Measurements from ENCODE around the gene EAF1.
"Not testable (repeated sequence)": the region's sequence is repeated elsewhere in the genome, so short reads cannot be mapped to it uniquely, and the experiment has no call there.

EAF1 gene

DNA sequence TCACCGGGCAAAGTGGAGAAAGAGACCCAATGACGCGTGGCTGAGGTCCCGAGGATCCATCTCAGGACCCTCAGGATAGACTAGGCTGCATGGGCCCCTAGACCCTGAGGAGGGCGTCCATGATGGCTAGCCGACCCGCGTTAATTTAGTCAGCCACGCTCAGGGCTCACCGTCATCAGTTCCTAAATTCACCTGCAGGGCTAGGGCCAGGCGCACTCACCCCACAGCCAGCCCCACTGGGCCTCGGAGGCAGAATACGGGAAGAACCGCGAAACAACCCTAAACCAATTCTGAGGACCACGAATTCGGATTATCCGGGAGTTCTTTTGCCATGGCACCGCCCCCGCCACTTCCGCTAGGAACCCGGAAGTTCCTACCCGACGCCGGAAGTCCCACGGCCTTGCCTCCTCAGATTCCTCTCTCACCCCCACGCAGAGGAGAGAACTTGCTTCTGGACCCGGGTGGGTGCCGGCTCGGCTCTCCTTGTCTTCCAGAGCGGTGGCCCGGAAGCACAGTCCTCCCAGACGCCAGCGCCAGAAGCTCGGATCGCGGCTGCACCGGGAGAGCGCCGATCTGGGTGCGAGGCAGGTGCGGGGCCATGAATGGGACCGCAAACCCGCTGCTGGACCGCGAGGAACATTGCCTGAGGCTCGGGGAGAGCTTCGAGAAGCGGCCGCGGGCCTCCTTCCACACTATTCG lies at the start of gene EAF1, which contains the start of gene METTL6:
Gene EAF1, plus strand, starts transcription at position 417 of the 699 bp plus-strand sequence. Its CDS starts 182 bp downstream, at position 599.
Gene METTL6, minus strand, starts transcription at position 363 of the 699 bp plus-strand sequence. CDS start 1,033 bp downstream, outside the sequence.
- TF ChIP-seq, protein P1, sequence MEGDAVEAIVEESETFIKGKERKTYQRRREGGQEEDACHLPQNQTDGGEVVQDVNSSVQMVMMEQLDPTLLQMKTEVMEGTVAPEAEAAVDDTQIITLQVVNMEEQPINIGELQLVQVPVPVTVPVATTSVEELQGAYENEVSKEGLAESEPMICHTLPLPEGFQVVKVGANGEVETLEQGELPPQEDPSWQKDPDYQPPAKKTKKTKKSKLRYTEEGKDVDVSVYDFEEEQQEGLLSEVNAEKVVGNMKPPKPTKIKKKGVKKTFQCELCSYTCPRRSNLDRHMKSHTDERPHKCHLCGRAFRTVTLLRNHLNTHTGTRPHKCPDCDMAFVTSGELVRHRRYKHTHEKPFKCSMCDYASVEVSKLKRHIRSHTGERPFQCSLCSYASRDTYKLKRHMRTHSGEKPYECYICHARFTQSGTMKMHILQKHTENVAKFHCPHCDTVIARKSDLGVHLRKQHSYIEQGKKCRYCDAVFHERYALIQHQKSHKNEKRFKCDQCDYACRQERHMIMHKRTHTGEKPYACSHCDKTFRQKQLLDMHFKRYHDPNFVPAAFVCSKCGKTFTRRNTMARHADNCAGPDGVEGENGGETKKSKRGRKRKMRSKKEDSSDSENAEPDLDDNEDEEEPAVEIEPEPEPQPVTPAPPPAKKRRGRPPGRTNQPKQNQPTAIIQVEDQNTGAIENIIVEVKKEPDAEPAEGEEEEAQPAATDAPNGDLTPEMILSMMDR (IDR thresholded peaks at IDR 0.05; ENCODE audit: low read depth, low read length), result peak; percentile 26; the same call in 1 of the 2 replicates
- Histone ChIP-seq H3K27me3 (ENCODE audit: insufficient read depth, low read depth, severe bottlenecking) (no peaks in the 10 kb centered on the region), H3K27ac (peak within 1 kb of the TSS; percentile 77), H3K4me3 (ENCODE audit: low read depth, low read length) (peak within 1 kb of the TSS; percentile 76), H3K36me3 (peaks cover 60% of the 10 kb centered on the region), H3K9me3 (ENCODE audit: severe bottlenecking) (no peaks in the 10 kb centered on the region)
- peak; percentile 82 for DNase-seq

DNA sequence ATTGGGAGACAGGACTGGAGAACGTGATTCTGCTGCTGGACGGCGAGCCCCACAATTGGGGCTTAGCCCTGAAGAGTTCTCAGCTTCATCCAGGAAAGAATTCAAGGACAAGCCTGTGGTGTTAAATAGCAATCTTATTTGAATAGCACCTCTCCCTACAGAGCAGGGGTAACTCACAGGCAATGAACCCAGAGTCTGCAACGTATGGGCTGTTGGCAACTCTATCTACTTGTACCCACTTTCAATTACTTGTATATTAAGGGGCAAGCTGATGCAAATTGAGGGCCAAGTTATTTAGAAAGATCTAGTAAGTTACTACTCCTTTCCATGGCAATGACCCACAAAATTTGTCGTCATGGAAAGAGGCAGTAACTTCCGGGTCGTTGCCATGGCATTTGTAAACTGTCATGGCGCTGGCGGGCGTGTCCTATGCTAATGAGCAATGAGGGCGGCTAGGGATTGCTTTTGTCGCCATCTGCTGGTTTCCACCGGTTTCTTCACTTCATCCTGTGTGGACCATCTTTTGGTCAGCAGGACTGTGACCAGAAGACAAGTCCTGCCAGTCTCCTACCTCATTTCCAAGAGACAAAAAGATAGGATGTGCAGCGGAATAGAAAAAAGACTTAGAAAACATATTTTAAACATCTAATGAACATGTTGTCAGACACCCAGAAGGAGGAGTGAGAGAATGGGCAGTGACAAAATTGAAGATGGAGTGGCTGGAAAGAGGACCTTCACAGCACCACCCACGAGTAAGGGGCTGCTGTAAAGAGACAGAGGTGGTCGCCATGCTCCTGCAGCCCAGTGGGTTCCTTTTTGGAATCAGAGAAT lies 49.2 kb upstream of the EAF1 start:
- H3K9me3 ChIP-seq (ENCODE audit: severe bottlenecking), result no peaks in the 10 kb centered on the region
- no peaks in the 10 kb centered on the region for H3K27me3 ChIP-seq (ENCODE audit: insufficient read depth, low read depth, severe bottlenecking)
- H3K27ac ChIP-seq, result no peak overlapping the region
- H3K4me3 ChIP-seq (ENCODE audit: low read depth, low read length), result no peak overlapping the region
- DNase-seq, result peak; percentile 92
- TF ChIP-seq, protein P1 (IDR thresholded peaks at IDR 0.05; ENCODE audit: low read depth, low read length), result peak; percentile 85
- no peaks in the 10 kb centered on the region for H3K36me3 ChIP-seq

DNA sequence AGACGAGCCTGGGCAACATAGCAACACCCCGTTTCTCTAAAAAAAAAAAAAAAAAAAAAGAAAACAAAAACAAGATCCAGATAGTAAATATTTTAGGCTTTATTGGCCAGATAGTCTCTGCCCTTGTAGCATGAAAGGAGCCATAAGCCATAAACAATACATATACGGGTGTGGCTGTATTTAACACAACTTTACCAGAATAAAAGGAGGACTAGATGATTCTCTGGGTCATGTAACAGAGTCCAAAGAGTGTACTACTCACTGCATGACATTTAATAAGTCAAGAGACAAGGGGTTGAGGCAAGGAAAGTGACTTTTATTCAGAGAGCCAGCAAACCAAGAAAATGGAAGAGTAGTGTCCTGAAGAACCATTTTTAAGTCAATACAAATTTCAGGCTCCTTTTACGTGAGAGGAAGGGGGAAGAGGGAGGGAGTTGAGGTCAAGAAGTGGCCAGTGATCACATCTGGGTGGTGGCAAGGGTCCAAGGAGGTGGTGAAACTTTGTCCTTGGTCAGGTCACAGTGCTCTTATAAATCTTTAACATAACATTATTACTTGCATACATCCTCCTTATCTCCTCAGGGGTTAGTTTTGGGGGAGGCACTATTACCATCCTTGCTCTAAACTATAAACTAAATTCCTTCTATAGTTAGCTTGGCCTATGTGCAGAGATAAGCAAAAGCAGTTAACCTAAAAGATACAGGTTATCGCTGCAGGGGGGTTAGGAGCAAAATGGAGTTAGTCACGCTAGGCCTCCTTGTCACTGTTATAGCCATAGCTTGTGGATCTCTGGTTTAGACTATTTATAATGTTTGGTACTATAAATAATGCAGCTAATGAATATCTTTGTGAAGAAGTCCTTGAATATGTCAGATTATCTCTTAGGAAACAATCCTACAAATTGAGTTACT lies 46.2 kb upstream of the EAF1 start:
- H3K36me3 ChIP-seq, result no peaks in the 10 kb centered on the region
- DNase-seq, result no peak
- TF ChIP-seq, protein P1 (IDR thresholded peaks at IDR 0.05; ENCODE audit: low read depth, low read length), result no peak
- no peaks in the 10 kb centered on the region for H3K9me3 ChIP-seq (ENCODE audit: severe bottlenecking)
- no peak overlapping the region for H3K27ac ChIP-seq
- no peaks in the 10 kb centered on the region for H3K27me3 ChIP-seq (ENCODE audit: insufficient read depth, low read depth, severe bottlenecking)
- H3K4me3 ChIP-seq (ENCODE audit: low read depth, low read length), result no peak overlapping the region

DNA sequence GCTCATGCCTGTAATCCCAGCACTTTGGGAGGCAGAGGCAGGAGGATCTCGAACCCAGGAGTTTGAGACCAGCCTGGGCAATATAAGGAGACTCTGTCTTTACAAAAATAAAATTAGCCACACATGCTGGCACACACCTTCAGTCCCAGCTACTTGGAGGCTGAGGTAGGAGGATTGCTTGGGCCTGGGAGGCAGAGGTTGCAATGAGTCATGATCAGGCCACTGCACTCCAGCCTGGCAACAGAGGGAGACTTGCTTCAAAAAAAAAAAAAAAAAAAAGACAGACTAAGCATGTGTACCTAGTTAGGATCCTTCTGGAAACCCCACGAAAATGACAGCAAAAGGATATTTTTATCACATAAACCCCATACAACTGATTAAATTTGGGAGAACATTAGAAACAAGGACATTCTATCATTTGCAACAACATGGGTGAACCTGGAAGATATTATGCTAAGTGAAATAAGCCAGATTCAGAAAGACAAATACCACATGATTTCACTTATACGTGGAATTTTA lies 44.9 kb upstream of the EAF1 start:
- TF ChIP-seq, protein P1 (IDR thresholded peaks at IDR 0.05; ENCODE audit: low read depth, low read length), result no peak
- no peak for DNase-seq
- H3K9me3 ChIP-seq (ENCODE audit: severe bottlenecking), result no peaks in the 10 kb centered on the region
- no peaks in the 10 kb centered on the region for H3K36me3 ChIP-seq
- no peaks in the 10 kb centered on the region for H3K27me3 ChIP-seq (ENCODE audit: insufficient read depth, low read depth, severe bottlenecking)
- no peak overlapping the region for H3K27ac ChIP-seq
- no peak overlapping the region for H3K4me3 ChIP-seq (ENCODE audit: low read depth, low read length)

DNA sequence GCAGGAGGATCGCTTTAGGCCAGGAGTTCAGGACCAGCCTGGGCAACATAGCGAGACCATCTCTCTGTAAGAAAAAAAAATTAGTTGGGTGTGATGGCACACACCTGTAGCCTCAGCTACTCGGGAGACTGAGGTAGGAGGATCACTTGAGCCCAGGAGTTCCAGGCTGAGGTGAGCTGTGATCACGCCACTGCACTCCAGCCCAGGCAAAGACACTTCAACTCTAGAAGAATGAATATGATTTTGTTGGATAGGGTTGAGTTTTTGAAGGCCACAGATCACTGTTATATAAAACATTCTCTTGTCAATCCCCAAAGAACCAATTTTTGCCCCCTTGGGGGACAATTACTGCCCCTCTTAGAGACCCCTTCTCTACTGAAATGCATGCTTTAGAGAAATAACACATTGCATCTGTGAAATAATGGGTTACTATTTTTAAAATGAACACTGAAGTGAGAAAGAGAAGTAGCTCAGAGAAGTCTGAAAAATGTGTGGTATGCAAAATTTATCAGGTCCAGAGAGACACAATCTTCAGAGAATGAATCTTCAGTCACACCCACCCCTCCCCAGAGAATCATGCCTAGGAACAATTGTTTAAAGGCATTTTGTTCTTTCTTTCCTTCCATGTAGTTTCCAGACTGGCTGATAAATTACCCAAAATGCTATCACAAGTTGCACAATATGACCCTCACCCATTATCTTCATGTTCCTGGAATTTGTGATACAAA lies 42.7 kb upstream of the EAF1 start:
- Histone ChIP-seq H3K36me3 (no peaks in the 10 kb centered on the region), H3K4me3 (ENCODE audit: low read depth, low read length) (no peak overlapping the region), H3K27me3 (ENCODE audit: insufficient read depth, low read depth, severe bottlenecking) (no peaks in the 10 kb centered on the region), H3K27ac (no peak overlapping the region), H3K9me3 (ENCODE audit: severe bottlenecking) (no peaks in the 10 kb centered on the region)
- TF ChIP-seq, protein P1 (IDR thresholded peaks at IDR 0.05; ENCODE audit: low read depth, low read length), result no peak
- DNase-seq, result no peak

DNA sequence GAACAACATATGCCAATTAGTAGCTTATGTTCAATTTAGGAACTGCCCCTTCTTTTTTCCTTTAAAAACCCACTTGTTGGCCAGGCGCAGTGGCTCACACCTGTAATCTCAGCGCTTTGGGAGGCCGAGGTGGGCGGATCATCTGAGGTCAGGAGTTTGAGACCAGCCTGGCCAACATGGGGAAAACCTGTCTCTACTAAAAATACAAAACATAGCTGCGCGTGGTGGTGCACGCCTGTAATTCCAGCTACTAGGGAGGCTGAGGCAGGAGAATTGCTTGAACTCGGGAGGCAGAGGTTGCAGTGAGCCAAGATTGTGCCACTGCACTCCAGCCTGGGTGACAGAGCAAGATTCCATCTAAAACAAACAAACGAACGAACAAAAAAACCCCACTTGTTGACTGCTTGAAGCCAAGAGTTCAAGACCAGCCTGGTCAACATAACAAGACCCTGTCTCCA lies 42.1 kb upstream of the EAF1 start:
- H3K4me3 ChIP-seq (ENCODE audit: low read depth, low read length); H3K27me3 ChIP-seq (ENCODE audit: insufficient read depth, low read depth, severe bottlenecking); H3K27ac ChIP-seq; H3K36me3 ChIP-seq; DNase-seq; H3K9me3 ChIP-seq (ENCODE audit: severe bottlenecking): not testable (repeated sequence)
